IMR-90 (cell line): ENCODE results near the gene ENHO. TPM values are rescaled to one million over a fixed set of nuclear protein-coding genes. Genes with fewer than 3 reads are reported as not detected.

Source experiments
- ATAC-seq: fragments of 200-7000 bp; cut with Tn5 transposase; 2 replicates; pipeline ENCODE4 v1.9.1; 2020; ENCODE audit warnings: low read depth, mild to moderate bottlenecking, moderate library complexity
- BruUV-seq: library from RNA; stranded (reverse); fragments of 400-500 nt; replicated peaks from 2 replicates; lab custom pipeline; 2021; lab: Mats Ljungman, UMichigan
- CTCF ChIA-PET: fragments of 300-600 bp; formaldehyde crosslinking; extraction: SDS; loops from one replicate; lab custom pipeline; 2021; ENCODE audit warnings: antibody characterized with exemption; lab: Yijun Ruan, JAX
- POLR2A ChIA-PET: fragments of 300-600 bp; sonication (Branson Sonifier 250); formaldehyde crosslinking; loops from one replicate; lab custom pipeline; 2022; ENCODE audit warnings: antibody characterized with exemption; ENCODE audit not compliant: unreplicated experiment; lab: Charles Lee
- DNase-seq: peaks from one replicate; pipeline ENCODE4 v3.0.0; 2013
- H2AFZ ChIP-seq: replicated peaks from 2 replicates; pipeline ENCODE3; 2013; ENCODE audit warnings: low read length, mild to moderate bottlenecking; ENCODE audit not compliant: poor library complexity
- H2AK5ac ChIP-seq: 2 replicates; pipeline ENCODE4 v1.6.1; 2013; ENCODE audit warnings: low read depth, low read length, inconsistent platforms
- H2AK9ac ChIP-seq: replicated peaks from 2 replicates; pipeline ENCODE3; 2013; ENCODE audit warnings: mild to moderate bottlenecking, low read depth, low read length, moderate library complexity; ENCODE audit not compliant: poor library complexity
- H2BK120ac ChIP-seq: 2 replicates; pipeline ENCODE4 v1.6.1; 2013; ENCODE audit warnings: low read depth, low read length, inconsistent platforms
- H2BK15ac ChIP-seq: 3 replicates; pipeline ENCODE4 v1.6.1; 2013; ENCODE audit warnings: low read depth, low read length, inconsistent platforms
- H2BK20ac ChIP-seq: 2 replicates; pipeline ENCODE4 v1.6.1; 2013; ENCODE audit warnings: low read depth, mild to moderate bottlenecking, inconsistent platforms, low read length, moderate library complexity
- H2BK5ac ChIP-seq: 2 replicates; pipeline ENCODE4 v1.6.1; 2013; ENCODE audit warnings: mild to moderate bottlenecking, low read depth, low read length, inconsistent platforms; ENCODE audit not compliant: poor library complexity, severe bottlenecking
- H3K14ac ChIP-seq: replicated peaks from 2 replicates; pipeline ENCODE4 v1.6.1; 2013; ENCODE audit warnings: low read depth, low read length, inconsistent platforms
- H3K18ac ChIP-seq: 2 replicates; pipeline ENCODE4 v1.6.1; 2013; ENCODE audit warnings: low read depth, low read length, control low read depth
- H3K23ac ChIP-seq: 2 replicates; pipeline ENCODE4 v1.6.1; 2013; ENCODE audit warnings: low read depth, low read length, inconsistent platforms
- H3K27ac ChIP-seq: 2 replicates; pipeline ENCODE4 v1.5.1; 2013; ENCODE audit warnings: mild to moderate bottlenecking, control low read depth, low read length; ENCODE audit not compliant: insufficient read depth
- H3K27me3 ChIP-seq: 2 replicates; pipeline ENCODE4 v1.6.1; 2013; ENCODE audit warnings: low read length; ENCODE audit not compliant: control insufficient read depth, insufficient read depth
- H3K36me3 ChIP-seq: 2 replicates; pipeline ENCODE4 v1.6.1; 2013; ENCODE audit warnings: low read length, mixed read lengths; ENCODE audit not compliant: control insufficient read depth, insufficient read depth
- H3K4ac ChIP-seq: 2 replicates; pipeline ENCODE4 v1.6.1; 2013; ENCODE audit warnings: low read depth, low read length, inconsistent platforms
- H3K4me1 ChIP-seq: 2 replicates; pipeline ENCODE4 v1.6.1; 2013; ENCODE audit warnings: low read length, mixed read lengths; ENCODE audit not compliant: control insufficient read depth, insufficient read depth
- H3K4me2 ChIP-seq: 2 replicates; pipeline ENCODE4 v1.6.1; 2013; ENCODE audit warnings: low read depth, mild to moderate bottlenecking, control low read depth, low read length, moderate library complexity
- H3K4me3 ChIP-seq: 2 replicates; pipeline ENCODE4 v1.5.1; 2013; ENCODE audit warnings: low read depth, mild to moderate bottlenecking, control low read depth, low read length, moderate library complexity; ENCODE audit not compliant: insufficient read depth
- H3K56ac ChIP-seq: 2 replicates; pipeline ENCODE4 v1.6.1; 2013; ENCODE audit warnings: low read length, inconsistent platforms; ENCODE audit not compliant: insufficient read depth; ENCODE audit errors: extremely low read depth
- H3K79me1 ChIP-seq, 2 experiments: 2 replicates each; pipeline ENCODE4 v1.6.1; 2013; ENCODE audit warnings: low read length in 2 of 2, inconsistent platforms in 1 of 2, low read depth in 1 of 2
- H3K9ac ChIP-seq: 2 replicates; pipeline ENCODE4 v1.6.1; 2013; ENCODE audit warnings: low read depth, low read length, control low read depth
- H3K9me1 ChIP-seq: 2 replicates; pipeline ENCODE4 v1.6.1; 2013; ENCODE audit warnings: low read length, inconsistent platforms; ENCODE audit not compliant: insufficient read depth
- H3K9me3 ChIP-seq: 2 replicates; pipeline ENCODE4 v1.6.1; 2013; ENCODE audit warnings: low read length; ENCODE audit not compliant: control insufficient read depth, insufficient read depth
- H4K20me1 ChIP-seq: 2 replicates; pipeline ENCODE4 v1.6.1; 2013; ENCODE audit warnings: low read length, inconsistent platforms; ENCODE audit not compliant: insufficient read depth
- H4K5ac ChIP-seq: 2 replicates; pipeline ENCODE4 v1.6.1; 2013; ENCODE audit warnings: mild to moderate bottlenecking, low read depth, low read length, control low read depth
- H4K8ac ChIP-seq, 2 experiments: 2 replicates each; pipeline ENCODE4 v1.6.1; 2013; ENCODE audit warnings: low read depth in 2 of 2, low read length in 2 of 2, control low read depth in 1 of 2, inconsistent platforms in 1 of 2
- H4K91ac ChIP-seq: 2 replicates; pipeline ENCODE4 v1.6.1; 2013; ENCODE audit warnings: low read depth, low read length, inconsistent platforms; ENCODE audit not compliant: insufficient read depth
- BHLHE40 ChIP-seq: fragments of 150-350 bp; IDR thresholded peaks from 2 replicates; pipeline ENCODE4 v1.6.1; 2016; ENCODE audit warnings: mild to moderate bottlenecking, low read depth, low read length
- CEBPB ChIP-seq: IDR thresholded peaks from 2 replicates; pipeline ENCODE4 v1.6.1; 2012; ENCODE audit warnings: low read depth, low read length, improper control_type of control experiment
- CHD1 ChIP-seq: IDR thresholded peaks from 2 replicates; pipeline ENCODE4 v1.6.1; 2012; ENCODE audit warnings: low read depth, low read length, improper control_type of control experiment
- CTCF ChIP-seq: conservative IDR thresholded peaks from 2 replicates; pipeline ENCODE4 v1.5.1; 2012; ENCODE audit warnings: mild to moderate bottlenecking, low read depth, low read length, improper control_type of control experiment
- FOS ChIP-seq: fragments of 150-350 bp; IDR thresholded peaks from 2 replicates; pipeline ENCODE4 v1.6.1; 2016; ENCODE audit warnings: low read depth, low read length
- MAFK ChIP-seq: IDR thresholded peaks from 2 replicates; pipeline ENCODE4 v1.6.1; 2012; ENCODE audit warnings: low read depth, low read length, improper control_type of control experiment
- MAZ ChIP-seq: IDR thresholded peaks from 2 replicates; pipeline ENCODE4 v1.6.1; 2012; ENCODE audit warnings: low read depth, mild to moderate bottlenecking, low read length, improper control_type of control experiment, moderate library complexity, borderline replicate concordance
- MXI1 ChIP-seq: IDR thresholded peaks from 2 replicates; pipeline ENCODE4 v1.6.1; 2012; ENCODE audit warnings: low read depth, mild to moderate bottlenecking, low read length, moderate library complexity, borderline replicate concordance
- NFE2L2 ChIP-seq: fragments of 150-350 bp; IDR thresholded peaks from 2 replicates; pipeline ENCODE4 v1.6.1; 2016; ENCODE audit warnings: low read depth, mild to moderate bottlenecking, low read length
- POLR2A ChIP-seq: IDR thresholded peaks from 2 replicates; pipeline ENCODE4 v1.6.1; 2012; ENCODE audit warnings: mild to moderate bottlenecking, low read depth, low read length
- RAD21 ChIP-seq: IDR thresholded peaks from 2 replicates; pipeline ENCODE4 v1.6.1; 2012; ENCODE audit warnings: low read length, improper control_type of control experiment
- RCOR1 ChIP-seq: IDR thresholded peaks from 2 replicates; pipeline ENCODE4 v1.6.1; 2012; ENCODE audit warnings: mild to moderate bottlenecking, low read length, improper control_type of control experiment; ENCODE audit not compliant: insufficient replicate concordance
- RFX5 ChIP-seq: IDR thresholded peaks from 2 replicates; pipeline ENCODE4 v1.8.0; 2012; ENCODE audit warnings: low read depth, mild to moderate bottlenecking, low read length, moderate library complexity
- SMC3 ChIP-seq: fragments of 150-350 bp; IDR thresholded peaks from 2 replicates; pipeline ENCODE4 v1.6.1; 2016; ENCODE audit warnings: low read depth, mild to moderate bottlenecking, antibody characterized with exemption, low read length, moderate library complexity
- WGBS, 2 experiments: methylation state at CpG; one replicate each; pipeline versions ENCODE4 v1.1.5 to v1.1.7; 2013; ENCODE audit warnings: missing lambda C conversion rate in 2 of 2; ENCODE audit not compliant: insufficient read length in 1 of 2; ENCODE audit errors: extremely low coverage in 2 of 2; 5-methylcytosine and 5-hydroxymethylcytosine counted together
- dilution Hi-C: fragments of 300-500 bp; cut with HindIII; formaldehyde crosslinking; loops from one replicate; pipeline ENCODE4 v1.14.3; 2018; ENCODE audit warnings: low sequenced_read_pairs; ENCODE audit not compliant: unreplicated experiment
- in situ Hi-C: fragments of 300-500 bp; cut with MboI; formaldehyde crosslinking; loops from 3 replicates; pipeline ENCODE4 v1.14.3; 2019; ENCODE audit warnings: low sequenced_read_pairs, inconsistent platforms, mixed read lengths
- intact Hi-C: fragments of 100-400 bp; cut with micrococcal nuclease; formaldehyde crosslinking; loops from 2 replicates; pipeline ENCODE4 v1.10.0; 2022
- polyA plus RNA-seq, 3 experiments: library from polyadenylated mRNA; depleted of rRNA; stranded (reverse); fragments of >200 nt; gene quantifications; 2 replicates each; pipeline ENCODE4 v1.2.3, GENCODE V29; 2012; ENCODE audit warnings: low replicate concordance in 1 of 3
- total RNA-seq: library from RNA; depleted of rRNA; stranded (reverse); fragments of >200 nt; gene quantifications from 2 replicates; pipeline ENCODE4 v1.2.3, GENCODE V29; 2012
- TF ChIP-seq, protein P1 (sequence below): fragments of 150-350 bp; IDR thresholded peaks from 2 replicates; pipeline ENCODE4 v1.6.1; 2017; ENCODE audit warnings: mild to moderate bottlenecking, antibody characterized with exemption, low read length, low read depth
- TF ChIP-seq, protein P2 (sequence below): fragments of 150-350 bp; IDR thresholded peaks from 2 replicates; pipeline ENCODE4 v1.6.1; 2016; ENCODE audit warnings: low read depth, mild to moderate bottlenecking, low read length, moderate library complexity, borderline replicate concordance

The ENHO gene
- total and polyA plus RNA-seq, 2 of the 4 experiments (the other 2 are of a cell fraction), result not detected

DNA sequence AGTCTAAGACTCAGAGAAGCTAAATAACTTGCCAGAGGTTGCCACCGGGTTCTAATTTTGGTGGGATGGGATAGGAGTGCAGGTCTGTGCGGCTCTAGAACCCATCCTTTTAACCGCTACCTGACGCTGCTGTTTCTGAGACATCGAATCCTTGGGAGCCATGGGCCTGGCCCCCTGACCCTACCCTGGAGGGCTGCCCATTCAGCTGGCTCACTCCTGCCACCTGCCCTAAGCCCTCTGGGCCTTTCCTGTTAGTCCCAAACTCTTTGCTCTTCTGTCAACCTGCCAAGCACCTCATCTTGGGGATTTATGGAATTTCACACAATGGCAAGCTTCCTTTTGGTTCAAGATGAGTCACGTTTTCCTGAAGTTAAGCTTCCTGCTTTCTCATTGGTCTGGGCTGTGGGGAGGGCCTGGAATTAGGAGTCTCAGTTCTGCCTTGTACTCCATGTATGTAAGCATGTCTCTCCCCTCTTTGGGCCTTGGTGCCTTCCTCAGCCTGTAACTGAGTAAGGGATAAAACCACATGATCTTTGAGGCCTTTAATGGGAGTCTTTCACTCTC lies 26.6 kb downstream of the ENHO start:
- in situ Hi-C loops, result loop anchor here (10.0 kb wide), 1 partner anchor 61 kb away; no protein-coding TSS in a partner anchor
- no peak for DNase-seq
- Histone ChIP-seq H3K23ac (no peak overlapping the region), H3K14ac (no peak overlapping the region), H2BK5ac (no peak overlapping the region), H3K18ac (no peak overlapping the region), H2BK120ac (no peak overlapping the region), H2AK9ac (no peak overlapping the region), H2BK20ac (no peak overlapping the region), H2AK5ac (no peak overlapping the region), H4K91ac (no peak overlapping the region), H3K4me1 (no peaks in the 10 kb centered on the region), H3K4me3 (no peak overlapping the region), H3K9me1 (no peaks in the 10 kb centered on the region), H3K27me3 (peaks cover 28% of the 10 kb centered on the region), H3K27ac (no peak overlapping the region), H3K79me1 (no peaks in the 10 kb centered on the region), H4K5ac (no peak overlapping the region), H3K4me2 (no peak overlapping the region), H2BK15ac (no peak overlapping the region), H3K9me3 (no peaks in the 10 kb centered on the region), H3K4ac (no peak overlapping the region), H4K20me1 (no peaks in the 10 kb centered on the region), H3K9ac (no peak overlapping the region), H3K56ac (no peak overlapping the region), H3K36me3 (no peaks in the 10 kb centered on the region), H2AFZ (no peak overlapping the region), H4K8ac (no peak overlapping the region)
- TF ChIP-seq CTCF (no peak), POLR2A (no peak), RCOR1 (no peak), NFE2L2 (no peak), CEBPB (no peak), BHLHE40 (no peak), MAFK (no peak), MAZ (no peak), RFX5 (no peak), MXI1 (no peak), CHD1 (no peak), FOS (no peak), SMC3 (no peak), RAD21 (no peak)
- TF ChIP-seq, protein P1, sequence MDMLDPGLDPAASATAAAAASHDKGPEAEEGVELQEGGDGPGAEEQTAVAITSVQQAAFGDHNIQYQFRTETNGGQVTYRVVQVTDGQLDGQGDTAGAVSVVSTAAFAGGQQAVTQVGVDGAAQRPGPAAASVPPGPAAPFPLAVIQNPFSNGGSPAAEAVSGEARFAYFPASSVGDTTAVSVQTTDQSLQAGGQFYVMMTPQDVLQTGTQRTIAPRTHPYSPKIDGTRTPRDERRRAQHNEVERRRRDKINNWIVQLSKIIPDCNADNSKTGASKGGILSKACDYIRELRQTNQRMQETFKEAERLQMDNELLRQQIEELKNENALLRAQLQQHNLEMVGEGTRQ, result no peak
- TF ChIP-seq, protein P2, sequence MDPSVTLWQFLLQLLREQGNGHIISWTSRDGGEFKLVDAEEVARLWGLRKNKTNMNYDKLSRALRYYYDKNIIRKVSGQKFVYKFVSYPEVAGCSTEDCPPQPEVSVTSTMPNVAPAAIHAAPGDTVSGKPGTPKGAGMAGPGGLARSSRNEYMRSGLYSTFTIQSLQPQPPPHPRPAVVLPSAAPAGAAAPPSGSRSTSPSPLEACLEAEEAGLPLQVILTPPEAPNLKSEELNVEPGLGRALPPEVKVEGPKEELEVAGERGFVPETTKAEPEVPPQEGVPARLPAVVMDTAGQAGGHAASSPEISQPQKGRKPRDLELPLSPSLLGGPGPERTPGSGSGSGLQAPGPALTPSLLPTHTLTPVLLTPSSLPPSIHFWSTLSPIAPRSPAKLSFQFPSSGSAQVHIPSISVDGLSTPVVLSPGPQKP, result no peak
- ChIA-PET CTCF (no interaction called here), POLR2A (no interaction called here)
- 100% methylated on average over 1 of the region's 6 CpGs; no CpG with 5 or more reads in 1 of the 2 experiments for WGBS, 2 experiments
- intact Hi-C loops, result no loop called here
- no TSS peak for BruUV-seq
- no peak for ATAC-seq
- dilution Hi-C loops, result no loop called here
